NCI-H2227 (cell line): ENCODE results near the gene PTGS2.
A peak's percentile ranks its signal among the peaks of the same experiment; 100 is the strongest.

Experiments
- DNase-seq: peaks from one replicate; lab custom pipeline; 2025; ENCODE audit not compliant: unreplicated experiment; lab: John Stamatoyannopoulos, UW

Gene PTGS2

DNA sequence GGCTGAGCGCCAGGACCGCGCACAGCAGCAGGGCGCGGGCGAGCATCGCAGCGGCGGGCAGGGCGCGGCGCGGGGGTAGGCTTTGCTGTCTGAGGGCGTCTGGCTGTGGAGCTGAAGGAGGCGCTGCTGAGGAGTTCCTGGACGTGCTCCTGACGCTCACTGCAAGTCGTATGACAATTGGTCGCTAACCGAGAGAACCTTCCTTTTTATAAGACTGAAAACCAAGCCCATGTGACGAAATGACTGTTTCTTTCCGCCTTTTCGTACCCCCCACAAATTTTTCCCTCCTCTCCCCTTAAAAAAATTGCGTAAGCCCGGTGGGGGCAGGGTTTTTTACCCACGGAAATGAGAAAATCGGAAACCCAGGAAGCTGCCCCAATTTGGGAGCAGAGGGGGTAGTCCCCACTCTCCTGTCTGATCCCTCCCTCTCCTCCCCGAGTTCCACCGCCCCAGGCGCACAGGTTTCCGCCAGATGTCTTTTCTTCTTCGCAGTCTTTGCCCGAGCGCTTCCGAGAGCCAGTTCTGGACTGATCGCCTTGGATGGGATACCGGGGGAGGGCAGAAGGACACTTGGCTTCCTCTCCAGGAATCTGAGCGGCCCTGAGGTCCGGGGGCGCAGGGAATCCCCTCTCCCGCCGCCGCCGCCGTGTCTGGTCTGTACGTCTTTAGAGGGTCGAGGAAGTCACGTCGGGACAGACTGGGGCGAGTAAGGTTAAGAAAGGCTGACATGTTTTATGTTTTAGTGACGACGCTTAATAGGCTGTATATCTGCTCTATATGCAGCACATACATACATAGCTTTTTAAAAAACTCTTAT lies at the start of gene PTGS2:
Gene PTGS2, minus strand, starts transcription at position 179 of the 817 bp plus-strand sequence. Its CDS starts 133 bp downstream, at position 46.
- peak; percentile 67 for DNase-seq

- no peak for DNase-seq
These were observed 42.6 kb upstream of the PTGS2 start for GRCh38 chr1:186722711-186723309.

GRCh38 chr1:186717286-186717685 lies 37.1 kb upstream of the PTGS2 start:
- DNase-seq = no peak

GRCh38 chr1:186715887-186716809 lies 35.9 kb upstream of the PTGS2 start:
- DNase-seq = no peak

DNA sequence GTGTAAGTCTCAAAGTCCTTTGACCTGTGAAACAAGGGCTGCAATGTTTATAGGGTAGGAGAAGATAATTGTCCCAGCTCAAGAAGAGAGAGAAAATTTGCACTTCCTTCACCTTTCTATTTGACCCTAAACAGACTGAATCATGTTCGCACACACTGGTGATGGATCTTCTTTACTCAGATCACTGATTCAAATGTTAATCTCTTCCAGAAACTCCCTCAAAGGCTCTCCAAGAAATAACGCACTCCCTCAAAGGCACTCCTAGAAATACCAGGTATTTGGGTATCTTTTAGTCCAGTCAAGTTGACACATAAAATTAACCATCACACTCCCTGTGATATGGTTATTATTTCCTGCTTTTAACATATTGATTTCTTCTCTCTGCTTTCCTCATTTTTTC lies 30.5 kb upstream of the PTGS2 start:
- no peak for DNase-seq

- no peak for DNase-seq
These were observed 28.5 kb upstream of the PTGS2 start for GRCh38 chr1:186708694-186709097.

DNA sequence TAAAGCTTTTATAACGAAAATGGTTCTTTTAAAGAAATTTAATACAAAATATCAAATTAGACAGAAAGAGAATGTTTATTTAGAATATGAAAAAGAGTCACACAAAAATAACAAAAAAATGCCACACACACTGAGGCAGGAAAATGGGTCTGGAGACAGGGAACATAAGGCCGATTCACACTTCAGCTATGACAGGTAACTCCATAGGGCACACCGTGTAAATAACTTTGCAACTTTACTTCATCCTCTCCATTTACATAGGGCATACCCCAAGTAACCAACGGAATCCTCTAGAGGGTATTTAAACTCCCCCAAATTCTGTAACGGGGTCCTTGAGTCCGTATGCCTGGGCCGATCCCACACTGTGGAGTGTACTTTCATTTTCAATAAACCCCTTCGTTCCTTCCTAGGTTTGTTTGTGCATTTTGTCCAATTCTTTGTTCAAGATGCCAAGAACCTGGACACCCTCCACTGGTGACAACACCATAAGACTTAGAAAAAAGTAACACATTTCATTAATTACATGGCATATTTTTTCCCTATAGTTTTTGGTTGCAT lies 23.1 kb upstream of the PTGS2 start:
- DNase-seq = no peak

GRCh38 chr1:186700722-186701121 lies 20.5 kb upstream of the PTGS2 start:
- no peak for DNase-seq

DNA sequence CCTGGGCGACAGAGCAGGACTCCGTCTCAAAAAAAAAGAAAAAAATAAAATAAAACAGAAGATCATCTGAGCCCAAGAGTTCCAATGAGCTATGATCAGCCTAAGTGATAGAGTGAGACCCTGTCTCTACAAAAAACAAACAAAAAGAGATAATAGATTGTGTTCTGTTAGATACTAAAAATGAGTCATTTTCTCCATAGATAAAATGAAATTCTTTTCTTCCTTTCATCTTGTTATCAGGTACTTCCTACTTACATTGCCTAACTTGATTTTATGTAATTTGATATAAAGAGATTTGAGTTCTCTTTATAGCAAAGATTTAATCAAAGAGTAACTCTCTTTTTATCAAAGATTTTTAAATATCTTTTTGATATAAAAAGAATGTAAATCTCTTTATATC lies 19.3 kb upstream of the PTGS2 start:
- DNase-seq = no peak

DNA sequence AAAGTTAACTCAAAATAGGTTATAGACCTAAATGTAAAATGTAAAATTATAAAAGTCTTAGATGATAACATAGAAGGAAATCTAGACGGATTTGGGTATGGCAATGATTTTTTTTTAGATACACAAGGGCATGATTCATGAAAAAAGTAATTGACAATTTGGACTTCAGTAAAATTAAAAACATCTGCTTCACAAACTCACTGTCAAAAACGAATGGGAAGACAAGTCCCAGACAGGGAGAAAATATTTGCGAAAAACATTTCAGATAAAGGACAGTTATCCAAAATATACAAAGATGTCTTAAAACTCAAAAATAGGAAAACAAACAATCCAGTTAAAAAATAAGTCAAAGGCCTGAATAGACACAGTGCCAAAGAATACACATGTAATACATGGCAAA lies 9.7 kb upstream of the PTGS2 start:
- no peak for DNase-seq

DNA sequence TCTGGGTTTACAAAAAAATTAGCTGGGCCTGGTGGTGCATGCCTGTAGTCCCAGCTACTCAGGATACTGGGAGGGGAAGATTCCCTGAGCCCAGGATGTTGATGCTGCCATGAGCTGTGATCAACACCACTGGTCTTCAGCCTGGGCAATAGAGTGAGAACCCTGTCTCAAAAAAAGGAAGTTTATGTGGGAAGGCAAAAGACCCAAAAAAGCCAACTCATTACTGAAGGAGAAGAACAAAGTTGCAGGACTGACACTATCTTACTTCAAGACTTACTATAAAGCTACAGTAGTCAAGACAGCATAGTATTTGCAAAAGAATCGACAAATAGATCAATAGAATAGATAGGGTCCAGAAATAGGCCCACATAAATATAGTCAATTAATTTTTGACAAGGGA lies 9.2 kb upstream of the PTGS2 start:
- DNase-seq = no peak

DNA sequence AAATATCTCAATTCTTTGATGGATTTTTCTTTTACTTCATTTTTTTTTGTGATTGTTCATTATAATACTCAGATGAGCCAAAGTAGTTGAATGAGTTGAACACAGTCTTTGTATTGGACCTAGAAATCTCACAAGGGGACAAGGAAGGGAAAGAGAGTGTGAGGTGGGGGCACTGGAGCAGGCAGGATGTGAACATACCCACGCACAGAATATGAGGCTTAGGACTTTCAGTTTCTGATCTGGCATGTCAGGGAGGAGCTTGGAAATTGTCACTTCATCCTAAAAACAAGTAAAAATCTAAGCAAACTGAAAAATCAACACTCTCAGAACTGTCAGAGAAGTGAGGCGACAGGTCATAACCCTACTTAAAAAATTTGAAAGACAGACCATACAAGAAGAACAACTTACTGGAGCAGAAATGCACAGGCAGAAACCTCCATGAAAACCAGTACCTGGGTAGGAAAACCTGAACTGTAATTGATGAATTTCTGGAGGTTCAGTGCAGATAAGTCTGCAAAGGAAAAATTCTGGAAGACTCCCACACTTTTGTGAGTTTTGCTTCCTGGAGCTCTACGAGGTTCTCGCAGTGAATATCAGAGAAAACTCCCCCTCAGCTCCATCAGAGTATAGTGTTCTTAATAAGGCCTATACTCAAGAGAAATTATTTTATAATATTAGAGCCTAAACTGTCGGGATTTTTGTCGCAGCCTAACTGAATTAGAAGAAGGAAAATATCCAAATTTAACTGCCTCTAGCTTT lies 3.6 kb upstream of the PTGS2 start:
- no peak for DNase-seq

GRCh38 chr1:186682736-186683135 lies 2.5 kb upstream of the PTGS2 start:
- no peak for DNase-seq

DNA sequence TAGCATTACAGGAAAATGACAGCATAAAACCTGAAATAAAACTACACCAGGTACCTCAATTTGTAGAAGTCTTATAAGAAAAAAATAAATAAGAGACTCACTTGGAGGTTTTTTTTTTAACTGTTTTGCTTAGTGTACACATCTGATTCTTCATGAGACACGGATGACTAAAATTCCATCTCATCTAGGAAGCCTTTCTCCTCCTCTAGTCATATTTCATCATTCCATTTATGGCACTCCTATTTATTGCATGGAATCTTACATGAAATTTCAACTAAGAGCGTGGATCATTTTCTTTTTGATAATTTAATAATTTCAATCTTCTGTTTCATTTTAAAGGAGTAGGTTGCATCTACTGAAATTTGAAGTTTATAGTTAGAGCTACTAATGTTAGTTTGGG lies 1.6 kb upstream of the PTGS2 start:
- no peak for DNase-seq

DNA sequence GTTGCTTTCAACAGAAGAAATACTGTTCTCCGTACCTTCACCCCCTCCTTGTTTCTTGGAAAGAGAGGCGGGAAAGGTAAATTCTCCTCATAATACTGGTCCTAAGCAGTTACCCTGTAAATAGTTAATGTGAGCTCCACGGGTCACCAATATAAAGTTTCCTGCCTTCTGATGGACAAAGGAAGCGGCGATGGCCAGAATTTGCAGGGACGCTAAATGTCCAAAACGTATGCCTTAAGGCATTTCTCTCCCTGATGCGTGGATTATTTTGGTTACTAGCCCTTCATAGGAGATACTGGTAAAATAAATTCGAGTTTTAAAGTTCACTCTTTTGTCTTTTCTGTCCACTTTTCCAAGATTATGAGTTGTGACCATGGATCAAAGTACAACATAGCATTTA lies 898 bp upstream of the PTGS2 start:
- no peak for DNase-seq

- no peak for DNase-seq
These were observed 339 bp downstream of the PTGS2 start for GRCh38 chr1:186679924-186680244.

DNA sequence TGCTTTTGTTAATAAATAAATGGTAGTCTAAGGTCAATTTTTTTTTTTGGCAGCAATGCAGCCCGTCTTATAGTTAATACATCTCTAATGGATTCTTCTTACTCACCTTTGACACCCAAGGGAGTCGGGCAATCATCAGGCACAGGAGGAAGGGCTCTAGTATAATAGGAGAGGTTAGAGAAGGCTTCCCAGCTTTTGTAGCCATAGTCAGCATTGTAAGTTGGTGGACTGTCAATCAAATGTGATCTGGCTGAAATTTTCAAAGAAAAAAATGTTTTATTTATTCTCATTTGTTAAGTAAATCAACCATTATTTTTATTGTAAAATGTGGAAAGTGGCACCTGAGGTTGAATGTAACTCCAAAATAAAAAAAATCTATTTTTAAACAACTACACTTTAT lies 2.1 kb downstream of the PTGS2 start:
- no peak for DNase-seq

GRCh38 chr1:186672596-186672995 lies 7.6 kb downstream of the PTGS2 start:
- no peak for DNase-seq

GRCh38 chr1:186672131-186672530 lies 8.1 kb downstream of the PTGS2 start:
- no peak for DNase-seq

- no peak for DNase-seq
These were observed 8.9 kb downstream of the PTGS2 start for GRCh38 chr1:186671136-186671825.
